HL-60 (cell line): ENCODE measurements around the gene VTI1A.

Experiments used
- DNase-seq, 2 experiments: peaks; one replicate each; pipeline ENCODE4 v3.0.0-alpha.2; 2010 to 2020; ENCODE audit warnings: low read depth in 1 of 2, low spot score in 1 of 2
- H3K27ac ChIP-seq: fragments of 250-450 bp; sonication (Bioruptor Pico); replicated peaks from 2 replicates; pipeline ENCODE4 v1.5.1; 2020; ENCODE audit warnings: mild to moderate bottlenecking, moderate library complexity
- H3K27me3 ChIP-seq: fragments of 250-450 bp; sonication (Bioruptor Pico); 2 replicates; pipeline ENCODE4 v1.5.1; 2021; ENCODE audit warnings: mild to moderate bottlenecking, moderate library complexity; ENCODE audit not compliant: insufficient read depth, poor library complexity, severe bottlenecking
- H3K4me3 ChIP-seq: replicated peaks from 2 replicates; pipeline ENCODE4 v1.5.1; 2011; ENCODE audit warnings: mild to moderate bottlenecking, control low read depth, low read length; ENCODE audit not compliant: insufficient read depth
- CTCF ChIP-seq: IDR thresholded peaks from one replicate; pipeline ENCODE4 v1.5.1; 2011; ENCODE audit warnings: low read length, control low read depth, inconsistent platforms; ENCODE audit not compliant: insufficient read depth
- GABPA ChIP-seq: IDR thresholded peaks from 2 replicates; pipeline ENCODE4 v1.6.1; 2012; ENCODE audit warnings: low read depth
- POLR2AphosphoS5 ChIP-seq: IDR thresholded peaks from 2 replicates; pipeline ENCODE4 v1.6.1; 2012; ENCODE audit warnings: low read depth
- SPI1 ChIP-seq: IDR thresholded peaks from 2 replicates; pipeline ENCODE4 v1.6.1; 2012; ENCODE audit warnings: low read depth, mild to moderate bottlenecking, borderline replicate concordance
- TF ChIP-seq, protein P1 (sequence below): IDR thresholded peaks from 2 replicates; pipeline ENCODE4 v1.6.1; 2012; ENCODE audit warnings: low read depth; ENCODE audit not compliant: insufficient replicate concordance

VTI1A gene

DNA sequence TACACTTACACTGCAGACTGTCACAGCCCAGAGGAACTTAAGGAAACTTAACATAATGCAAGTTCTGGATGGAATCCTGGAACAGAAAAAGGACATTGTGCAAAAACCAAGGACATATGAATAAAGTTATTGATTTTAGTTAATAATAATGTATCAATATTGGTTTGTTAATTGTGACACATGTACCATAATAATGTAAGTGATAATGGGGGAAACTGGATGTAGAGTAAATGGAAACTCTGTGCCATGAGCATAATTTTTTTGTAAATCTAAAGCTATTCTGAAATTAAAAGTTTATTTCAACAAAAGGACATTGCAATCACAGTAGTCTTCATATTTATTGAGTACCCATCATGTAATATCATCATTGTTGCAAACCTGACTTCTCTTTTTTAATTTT, 107.2 kb downstream of the VTI1A start:
- TF ChIP-seq, protein P1, sequence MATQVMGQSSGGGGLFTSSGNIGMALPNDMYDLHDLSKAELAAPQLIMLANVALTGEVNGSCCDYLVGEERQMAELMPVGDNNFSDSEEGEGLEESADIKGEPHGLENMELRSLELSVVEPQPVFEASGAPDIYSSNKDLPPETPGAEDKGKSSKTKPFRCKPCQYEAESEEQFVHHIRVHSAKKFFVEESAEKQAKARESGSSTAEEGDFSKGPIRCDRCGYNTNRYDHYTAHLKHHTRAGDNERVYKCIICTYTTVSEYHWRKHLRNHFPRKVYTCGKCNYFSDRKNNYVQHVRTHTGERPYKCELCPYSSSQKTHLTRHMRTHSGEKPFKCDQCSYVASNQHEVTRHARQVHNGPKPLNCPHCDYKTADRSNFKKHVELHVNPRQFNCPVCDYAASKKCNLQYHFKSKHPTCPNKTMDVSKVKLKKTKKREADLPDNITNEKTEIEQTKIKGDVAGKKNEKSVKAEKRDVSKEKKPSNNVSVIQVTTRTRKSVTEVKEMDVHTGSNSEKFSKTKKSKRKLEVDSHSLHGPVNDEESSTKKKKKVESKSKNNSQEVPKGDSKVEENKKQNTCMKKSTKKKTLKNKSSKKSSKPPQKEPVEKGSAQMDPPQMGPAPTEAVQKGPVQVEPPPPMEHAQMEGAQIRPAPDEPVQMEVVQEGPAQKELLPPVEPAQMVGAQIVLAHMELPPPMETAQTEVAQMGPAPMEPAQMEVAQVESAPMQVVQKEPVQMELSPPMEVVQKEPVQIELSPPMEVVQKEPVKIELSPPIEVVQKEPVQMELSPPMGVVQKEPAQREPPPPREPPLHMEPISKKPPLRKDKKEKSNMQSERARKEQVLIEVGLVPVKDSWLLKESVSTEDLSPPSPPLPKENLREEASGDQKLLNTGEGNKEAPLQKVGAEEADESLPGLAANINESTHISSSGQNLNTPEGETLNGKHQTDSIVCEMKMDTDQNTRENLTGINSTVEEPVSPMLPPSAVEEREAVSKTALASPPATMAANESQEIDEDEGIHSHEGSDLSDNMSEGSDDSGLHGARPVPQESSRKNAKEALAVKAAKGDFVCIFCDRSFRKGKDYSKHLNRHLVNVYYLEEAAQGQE, result no peak
- TF ChIP-seq GABPA, result no peak
- no peak for TF ChIP-seq SPI1
- no peak for TF ChIP-seq POLR2AphosphoS5
- TF ChIP-seq CTCF, result no peak
- Histone ChIP-seq H3K4me3 (no peak overlapping the region), H3K27ac (no peak overlapping the region), H3K27me3 (no peaks in the 10 kb centered on the region)
- DNase-seq, result no peak

DNA sequence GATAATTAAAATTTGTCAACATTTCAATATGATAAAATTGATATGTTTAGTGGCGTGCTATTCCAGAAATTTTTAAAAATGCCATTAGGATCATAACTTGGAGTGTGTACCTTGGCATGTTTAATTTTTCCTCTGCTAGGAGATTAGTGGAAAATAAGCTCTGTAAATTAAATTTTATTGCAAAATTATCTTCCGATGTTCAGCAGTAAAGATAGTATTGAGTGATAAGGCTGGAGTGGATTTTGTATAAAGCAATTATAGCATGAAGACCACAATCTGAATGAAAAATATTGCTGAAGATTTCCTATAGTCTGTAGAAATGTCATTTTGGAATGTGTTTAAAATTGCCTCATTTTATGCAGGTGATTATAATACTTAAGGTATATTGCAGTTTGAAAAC, 110.2 kb downstream of the VTI1A start:
- H3K27me3 ChIP-seq, result no peaks in the 10 kb centered on the region
- H3K27ac ChIP-seq, result no peak overlapping the region
- no peak for DNase-seq
- TF ChIP-seq GABPA (no peak), SPI1 (no peak), POLR2AphosphoS5 (no peak), CTCF (no peak)
- TF ChIP-seq, protein P1, result no peak
- no peak overlapping the region for H3K4me3 ChIP-seq

GRCh38 chr10:112558476-112559142, 111.6 kb downstream of the VTI1A start:
- no peak for DNase-seq
- no peak overlapping the region for H3K27ac ChIP-seq
- no peaks in the 10 kb centered on the region for H3K27me3 ChIP-seq
- no peak overlapping the region for H3K4me3 ChIP-seq
- no peak for TF ChIP-seq CTCF
- no peak for TF ChIP-seq POLR2AphosphoS5
- TF ChIP-seq, protein P1, result no peak
- no peak for TF ChIP-seq SPI1
- no peak for TF ChIP-seq GABPA
